Liver (tissue), 9 donors: ENCODE data around the gene TRHDE. TPM values are rescaled to one million over a fixed set of nuclear protein-coding genes. Genes with fewer than 3 reads are reported as not detected.

Source experiments
- DNase-seq: peaks from one replicate; pipeline ENCODE4 v3.0.0-alpha.2; 2017; ENCODE audit warnings: low spot score
- H3K27ac ChIP-seq, 2 donors: one replicate each; pipeline ENCODE4 v1.7.0; 2013; ENCODE audit warnings: inconsistent platforms in 2 of 2, low read length in 2 of 2, control low read depth in 1 of 2, low read depth in 1 of 2, mild to moderate bottlenecking in 1 of 2
- H3K27me3 ChIP-seq, 4 donors: one replicate each; pipeline versions ENCODE4 v1.6.1 to v1.7.0; 2013; ENCODE audit warnings: low read length in 3 of 4, inconsistent platforms in 1 of 4, mild to moderate bottlenecking in 1 of 4, moderate library complexity in 1 of 4; ENCODE audit not compliant: control insufficient read depth in 4 of 4, insufficient read depth in 4 of 4
- H3K36me3 ChIP-seq, 4 donors: one replicate each; pipeline versions ENCODE4 v1.6.1 to v1.7.0; 2013; ENCODE audit warnings: low read length in 3 of 4, mild to moderate bottlenecking in 3 of 4, low read depth in 1 of 4, moderate library complexity in 1 of 4; ENCODE audit not compliant: control insufficient read depth in 4 of 4, insufficient read depth in 3 of 4
- H3K4me1 ChIP-seq, 4 donors: one replicate each; pipeline versions ENCODE4 v1.6.1 to v1.7.0; 2013; ENCODE audit warnings: low read length in 3 of 4, mild to moderate bottlenecking in 3 of 4, moderate library complexity in 1 of 4; ENCODE audit not compliant: control insufficient read depth in 4 of 4, insufficient read depth in 4 of 4
- H3K4me3 ChIP-seq, 3 donors: one replicate each; pipeline versions ENCODE4 v1.6.1 to v1.7.0; 2013; ENCODE audit warnings: low read length in 3 of 3, control low read depth in 1 of 3, low read depth in 1 of 3, mild to moderate bottlenecking in 1 of 3
- H3K9ac ChIP-seq, 2 donors: one replicate each; pipeline ENCODE4 v1.7.0; 2013; ENCODE audit warnings: low read length in 2 of 2, mild to moderate bottlenecking in 2 of 2, moderate library complexity in 2 of 2, control low read depth in 1 of 2, low read depth in 1 of 2
- H3K9me3 ChIP-seq, 4 donors: one replicate each; pipeline versions ENCODE4 v1.6.1 to v1.7.0; 2013; ENCODE audit warnings: low read length in 3 of 4; ENCODE audit not compliant: control insufficient read depth in 4 of 4
- ATF3 ChIP-seq: IDR thresholded peaks from 2 replicates; pipeline ENCODE4 v1.6.1; 2016; ENCODE audit warnings: antibody characterized with exemption
- CTCF ChIP-seq: fragments of 150-350 bp; IDR thresholded peaks from 2 replicates; pipeline ENCODE4 v1.5.1; 2017; ENCODE audit warnings: improper control_type of control experiment, low read depth, low read length; ENCODE audit not compliant: missing input control
- EGR1 ChIP-seq, 2 donors: IDR thresholded peaks; 2 replicates each; pipeline ENCODE4 v1.6.1; 2016 to 2018; ENCODE audit warnings: antibody characterized with exemption in 2 of 2, low read depth in 2 of 2
- FOXA1 ChIP-seq: IDR thresholded peaks from 2 replicates; pipeline ENCODE4 v1.6.1; 2016; ENCODE audit warnings: antibody characterized with exemption
- FOXA2 ChIP-seq: IDR thresholded peaks from 2 replicates; pipeline ENCODE4 v1.6.1; 2016; ENCODE audit warnings: antibody characterized with exemption
- GABPA ChIP-seq, 2 donors: IDR thresholded peaks in 1 of 2; conservative IDR thresholded peaks in 1 of 2; 2 replicates each; pipeline ENCODE4 v1.6.1; 2016; ENCODE audit warnings: antibody characterized with exemption in 2 of 2, mild to moderate bottlenecking in 1 of 2, moderate library complexity in 1 of 2
- HNF4A ChIP-seq, 2 donors: conservative IDR thresholded peaks; 2 replicates each; pipeline ENCODE4 v1.6.1; 2016; ENCODE audit warnings: antibody characterized with exemption in 2 of 2, mild to moderate bottlenecking in 2 of 2
- HNF4G ChIP-seq: IDR thresholded peaks from 2 replicates; pipeline ENCODE4 v1.6.1; 2016; ENCODE audit warnings: antibody characterized with exemption
- JUND ChIP-seq, 2 donors: IDR thresholded peaks; 2 replicates each; pipeline ENCODE4 v1.6.1; 2016; ENCODE audit warnings: antibody characterized with exemption in 2 of 2
- MAX ChIP-seq: IDR thresholded peaks from 2 replicates; pipeline ENCODE4 v1.6.1; 2016; ENCODE audit warnings: antibody characterized with exemption
- RAD21 ChIP-seq, 2 donors: IDR thresholded peaks; 2 replicates each; pipeline ENCODE4 v1.6.1; 2016; ENCODE audit warnings: antibody characterized with exemption in 2 of 2, mild to moderate bottlenecking in 2 of 2
- REST ChIP-seq: IDR thresholded peaks from 2 replicates; pipeline ENCODE4 v1.6.1; 2016; ENCODE audit warnings: antibody characterized with exemption, mild to moderate bottlenecking
- RXRA ChIP-seq, 2 donors: IDR thresholded peaks; 2 replicates each; pipeline ENCODE4 v1.6.1; 2017 to 2018; ENCODE audit warnings: antibody characterized with exemption in 2 of 2, mild to moderate bottlenecking in 1 of 2
- SP1 ChIP-seq: IDR thresholded peaks from 2 replicates; pipeline ENCODE4 v1.6.1; 2018; ENCODE audit warnings: antibody characterized with exemption, mild to moderate bottlenecking
- TAF1 ChIP-seq: conservative IDR thresholded peaks from 2 replicates; pipeline ENCODE4 v1.6.1; 2016; ENCODE audit warnings: antibody characterized with exemption, mild to moderate bottlenecking
- YY1 ChIP-seq: IDR thresholded peaks from 2 replicates; pipeline ENCODE4 v1.6.1; 2016; ENCODE audit warnings: antibody characterized with exemption, mild to moderate bottlenecking
- ZBTB33 ChIP-seq: IDR thresholded peaks from 2 replicates; pipeline ENCODE4 v1.6.1; 2016; ENCODE audit warnings: antibody characterized with exemption
- WGBS: extraction: QIAGEN DNeasy Blood & Tissue Kit; methylation state at CpG from one replicate; pipeline ENCODE4 v1.1.7; 2013; 5-methylcytosine and 5-hydroxymethylcytosine counted together
- polyA plus RNA-seq, 2 donors: library from polyadenylated mRNA; stranded (reverse) in 1 of 2; unstranded in 1 of 2; fragments of 200-250 nt in 1 of 2; fragments of >200 nt in 1 of 2; fragmentation: Nextera tagmentation in 1 of 2; extraction: Ambion mirVana in 1 of 2; gene quantifications; one replicate each; pipeline versions ENCODE4 v1.2.1 to v1.2.3, GENCODE V29; 2013 to 2015
- total RNA-seq, 2 donors: library from RNA; depleted of rRNA; stranded (reverse); fragments of >200 nt; gene quantifications; one replicate each; pipeline ENCODE4 v1.2.3, GENCODE V29; 2014
- donor health status: healthy.
- donor health status: healthy.
- donor health status: healthy.
- donor health status: healthy.
- donor health status: healthy.

The TRHDE gene
- total and polyA plus RNA-seq, 4 donors, result 0.05 to 0.17 (median 0.14) TPM; not detected in 1

GRCh38 chr12:72368298-72368697, 96.1 kb downstream of the TRHDE start (continued):
- TF ChIP-seq REST (no peak), MAX (no peak), GABPA (IDR thresholded peaks at IDR 0.05 in 1 of 2, conservative IDR thresholded peaks at IDR 0.05 in 1 of 2) (no peak)

- no peak for DNase-seq
- Histone ChIP-seq H3K27ac (no peak overlapping the region), H3K36me3 (no peaks in the 10 kb centered on the region), H3K9me3 (no peaks in the 10 kb centered on the region), H3K9ac (no peak overlapping the region), H3K4me1 (no peaks in the 10 kb centered on the region), H3K4me3 (no peak overlapping the region), H3K27me3 (no peaks in the 10 kb centered on the region)
- no peak for TF ChIP-seq HNF4A (conservative IDR thresholded peaks at IDR 0.05)
- TF ChIP-seq FOXA2, result peak; percentile 55
- WGBS, result 48% methylated on average over 3 of the region's 3 CpGs
Observed at GRCh38 chr12:72368719-72369422, 96.7 kb downstream of the TRHDE start.

- Histone ChIP-seq H3K27me3 (no peaks in the 10 kb centered on the region), H3K27ac (no peak overlapping the region), H3K4me1 (no peaks in the 10 kb centered on the region), H3K4me3 (no peak overlapping the region), H3K36me3 (no peaks in the 10 kb centered on the region), H3K9ac (no peak overlapping the region), H3K9me3 (no peaks in the 10 kb centered on the region)
- 39% methylated on average over 4 of the region's 4 CpGs for WGBS
- DNase-seq, result no peak
- TF ChIP-seq ZBTB33, result no peak
- no peak for TF ChIP-seq MAX
- TF ChIP-seq EGR1 (IDR thresholded peaks at IDR 0.05; ENCODE audit: low read depth in 2 of 2), result no peak
- no peak for TF ChIP-seq REST
- TF ChIP-seq HNF4A (conservative IDR thresholded peaks at IDR 0.05), result no peak
- TF ChIP-seq GABPA (IDR thresholded peaks at IDR 0.05 in 1 of 2, conservative IDR thresholded peaks at IDR 0.05 in 1 of 2), result no peak
- TF ChIP-seq FOXA1, result no peak
- no peak for TF ChIP-seq RAD21 (IDR thresholded peaks at IDR 0.05)
- no peak for TF ChIP-seq TAF1
- TF ChIP-seq CTCF, result no peak
- TF ChIP-seq JUND (IDR thresholded peaks at IDR 0.05), result no peak
- no peak for TF ChIP-seq YY1
- no peak for TF ChIP-seq RXRA (IDR thresholded peaks at IDR 0.05)
- TF ChIP-seq HNF4G, result no peak
- TF ChIP-seq SP1, result no peak
- no peak for TF ChIP-seq FOXA2
- no peak for TF ChIP-seq ATF3
Observed at GRCh38 chr12:72369423-72369959, 97.3 kb downstream of the TRHDE start.
